Naive thymus-derived CD8-positive, alpha-beta T cell (primary cell): Measurements from ENCODE around the gene CAV1. TPM values are rescaled to one million over a fixed set of nuclear protein-coding genes. Genes with fewer than 3 reads are reported as not detected.

Experiments used
- ATAC-seq, 2 donors: fragments of 150-1000 bp; cut with Tn5 transposase in 1 of 2; sonication (Bioruptor Pico), chemical (Tn5 transposase) in 1 of 2; 1 replicate in 1 of 2; 2 replicates in 1 of 2; pipeline ENCODE4 v1.10.0; 2021; ENCODE audit warnings: mild to moderate bottlenecking in 2 of 2, moderate library complexity in 2 of 2
- POLR2A ChIA-PET: fragments of 350-600 bp; sonication (Branson Sonifier 250); formaldehyde crosslinking; loops from one replicate; lab custom pipeline; 2021; ENCODE audit warnings: antibody characterized with exemption; lab: Charles Lee
- DNase-seq, 10 donors: peaks; one replicate each; pipeline versions ENCODE4 v3.0.0 to v3.0.0-alpha.2; 2020 to 2022
- H3K27ac Mint-ChIP-seq, 10 donors: one replicate each; pipeline ENCODE4 v1.8.0; 2020 to 2022; ENCODE audit warnings: mild to moderate bottlenecking in 10 of 10, mixed read lengths in 10 of 10, moderate library complexity in 4 of 10, inconsistent platforms in 1 of 10
- H3K27me3 Mint-ChIP-seq, 5 donors: one replicate each; pipeline ENCODE4 v1.8.0; 2021 to 2022; ENCODE audit warnings: mixed read lengths in 5 of 5
- H3K36me3 Mint-ChIP-seq, 3 donors: one replicate each; pipeline ENCODE4 v1.8.0; 2020 to 2022; ENCODE audit warnings: mixed read lengths in 3 of 3, mild to moderate bottlenecking in 2 of 3, inconsistent platforms in 1 of 3
- H3K4me1 Mint-ChIP-seq, 4 donors: one replicate each; pipeline ENCODE4 v1.8.0; 2021 to 2022; ENCODE audit warnings: mixed read lengths in 4 of 4
- H3K4me3 Mint-ChIP-seq, 10 donors: one replicate each; pipeline ENCODE4 v1.8.0; 2020 to 2022; ENCODE audit warnings: mild to moderate bottlenecking in 10 of 10, mixed read lengths in 10 of 10, moderate library complexity in 6 of 10, inconsistent platforms in 1 of 10
- H3K9me3 Mint-ChIP-seq, 9 donors: one replicate each; pipeline ENCODE4 v1.8.0; 2020 to 2022; ENCODE audit warnings: mixed read lengths in 9 of 9, mild to moderate bottlenecking in 3 of 9, inconsistent platforms in 1 of 9, moderate library complexity in 1 of 9
- polyA plus RNA-seq, 3 donors: library from polyadenylated mRNA; unstranded; fragments of 300-500 nt; fragmentation: Illumina TruSeq; gene quantifications; one replicate each; pipeline ENCODE4 v1.2.3, GENCODE V29; 2021
- total RNA-seq, 8 experiments: library from RNA in 2 of 8; stranded (reverse) in 2 of 8; gene quantifications; one replicate each; pipeline ENCODE4 v1.2.3 and lab custom pipeline; 2021 to 2026

CAV1 gene
- total and polyA plus RNA-seq, 5 experiments from 2014 or later, result not detected

- no peaks in the 10 kb centered on the region for H3K36me3 Mint-ChIP-seq
- no peaks in the 10 kb centered on the region for H3K9me3 Mint-ChIP-seq
- DNase-seq (no peak), ATAC-seq (no peak)
- H3K27me3 Mint-ChIP-seq, result peaks cover 16 to 38% (median 18%) of the 10 kb centered on the region in 5 donors
- H3K27ac Mint-ChIP-seq, result no peak overlapping the region
- H3K4me1 Mint-ChIP-seq, result no peaks in the 10 kb centered on the region
- POLR2A ChIA-PET, result no interaction called here
- H3K4me3 Mint-ChIP-seq, result no peak overlapping the region
Measured at GRCh38 chr7:116553168-116553964, 28.5 kb downstream of the CAV1 start.

GRCh38 chr7:116554436-116554835 is 29.6 kb downstream of the CAV1 start:
- no peaks in the 10 kb centered on the region for H3K36me3 Mint-ChIP-seq
- no peak for ATAC-seq
- POLR2A ChIA-PET, result no interaction called here
- no peaks in the 10 kb centered on the region for H3K9me3 Mint-ChIP-seq
- H3K27ac Mint-ChIP-seq, result no peak overlapping the region
- no peak for DNase-seq
- H3K4me1 Mint-ChIP-seq, result no peaks in the 10 kb centered on the region
- no peak overlapping the region for H3K4me3 Mint-ChIP-seq
- H3K27me3 Mint-ChIP-seq, result peaks cover 21 to 41% (median 26%) of the 10 kb centered on the region in 5 donors

GRCh38 chr7:116554911-116555310 is 30.1 kb downstream of the CAV1 start:
- H3K27me3 Mint-ChIP-seq, result peaks cover 24 to 46% (median 28%) of the 10 kb centered on the region in 5 donors
- H3K4me3 Mint-ChIP-seq, result no peak overlapping the region
- POLR2A ChIA-PET, result no interaction called here
- no peak for DNase-seq
- H3K36me3 Mint-ChIP-seq, result no peaks in the 10 kb centered on the region
- no peak for ATAC-seq
- H3K27ac Mint-ChIP-seq, result no peak overlapping the region
- no peaks in the 10 kb centered on the region for H3K4me1 Mint-ChIP-seq
- no peaks in the 10 kb centered on the region for H3K9me3 Mint-ChIP-seq

- peaks cover 0 to 10% (median 0%) of the 10 kb centered on the region in 9 donors for H3K9me3 Mint-ChIP-seq
- POLR2A ChIA-PET, result no interaction called here
- no peak overlapping the region for H3K4me3 Mint-ChIP-seq
- ATAC-seq (no peak), DNase-seq (no peak)
- no peak overlapping the region for H3K27ac Mint-ChIP-seq
- peaks cover 32 to 54% (median 36%) of the 10 kb centered on the region in 5 donors for H3K27me3 Mint-ChIP-seq
- peaks cover 0 to 2% (median 0%) of the 10 kb centered on the region in 4 donors for H3K4me1 Mint-ChIP-seq
- H3K36me3 Mint-ChIP-seq, result no peaks in the 10 kb centered on the region
Measured at GRCh38 chr7:116557066-116557585, 32.3 kb downstream of the CAV1 start.

DNA sequence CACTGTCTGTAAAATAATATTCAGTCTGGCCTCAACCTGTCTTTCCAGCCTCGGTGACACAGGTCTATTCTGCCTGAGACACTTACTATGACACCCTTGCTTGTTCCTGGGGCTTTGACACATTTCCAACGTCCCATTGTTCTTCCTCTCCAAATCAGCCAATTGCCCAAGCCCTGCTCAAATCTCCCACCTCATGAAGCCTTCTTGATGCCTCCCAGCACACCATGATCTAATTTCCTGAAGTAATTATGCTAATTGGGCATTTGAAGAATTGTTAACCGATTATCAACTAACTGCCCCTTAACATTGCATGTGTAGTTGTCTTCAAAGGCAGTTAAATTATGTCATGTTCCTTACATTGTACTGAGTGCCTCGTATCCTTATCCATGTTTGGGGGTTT is 33.1 kb downstream of the CAV1 start:
- no peaks in the 10 kb centered on the region for H3K36me3 Mint-ChIP-seq
- peaks cover 0 to 5% (median 2%) of the 10 kb centered on the region in 4 donors for H3K4me1 Mint-ChIP-seq
- no peak overlapping the region for H3K4me3 Mint-ChIP-seq
- H3K27me3 Mint-ChIP-seq, result peaks cover 35 to 54% (median 39%) of the 10 kb centered on the region in 5 donors
- DNase-seq (no peak), ATAC-seq (no peak)
- POLR2A ChIA-PET, result no interaction called here
- peaks cover 0 to 18% (median 0%) of the 10 kb centered on the region in 9 donors for H3K9me3 Mint-ChIP-seq
- H3K27ac Mint-ChIP-seq, result no peak overlapping the region

GRCh38 chr7:116560021-116560970 is 35.5 kb downstream of the CAV1 start:
- H3K27me3 Mint-ChIP-seq, result peaks cover 31 to 40% (median 33%) of the 10 kb centered on the region in 5 donors
- H3K9me3 Mint-ChIP-seq, result peaks cover 0 to 18% (median 0%) of the 10 kb centered on the region in 9 donors
- H3K27ac Mint-ChIP-seq, result no peak overlapping the region
- ATAC-seq (no peak), DNase-seq (no peak)
- H3K4me1 Mint-ChIP-seq, result peaks cover 0 to 5% (median 2%) of the 10 kb centered on the region in 4 donors
- no peak overlapping the region for H3K4me3 Mint-ChIP-seq
- POLR2A ChIA-PET, result no interaction called here
- no peaks in the 10 kb centered on the region for H3K36me3 Mint-ChIP-seq

GRCh38 chr7:116561697-116562483 is 37.1 kb downstream of the CAV1 start:
- ATAC-seq (no peak), DNase-seq (no peak)
- H3K36me3 Mint-ChIP-seq, result no peaks in the 10 kb centered on the region
- no peak overlapping the region for H3K4me3 Mint-ChIP-seq
- H3K27me3 Mint-ChIP-seq, result peaks cover 31 to 37% (median 33%) of the 10 kb centered on the region in 5 donors
- H3K27ac Mint-ChIP-seq, result no peak overlapping the region
- POLR2A ChIA-PET, result no interaction called here
- H3K9me3 Mint-ChIP-seq, result peaks cover 0 to 18% (median 0%) of the 10 kb centered on the region in 9 donors
- H3K4me1 Mint-ChIP-seq, result peaks cover 0 to 5% (median 2%) of the 10 kb centered on the region in 4 donors

DNA sequence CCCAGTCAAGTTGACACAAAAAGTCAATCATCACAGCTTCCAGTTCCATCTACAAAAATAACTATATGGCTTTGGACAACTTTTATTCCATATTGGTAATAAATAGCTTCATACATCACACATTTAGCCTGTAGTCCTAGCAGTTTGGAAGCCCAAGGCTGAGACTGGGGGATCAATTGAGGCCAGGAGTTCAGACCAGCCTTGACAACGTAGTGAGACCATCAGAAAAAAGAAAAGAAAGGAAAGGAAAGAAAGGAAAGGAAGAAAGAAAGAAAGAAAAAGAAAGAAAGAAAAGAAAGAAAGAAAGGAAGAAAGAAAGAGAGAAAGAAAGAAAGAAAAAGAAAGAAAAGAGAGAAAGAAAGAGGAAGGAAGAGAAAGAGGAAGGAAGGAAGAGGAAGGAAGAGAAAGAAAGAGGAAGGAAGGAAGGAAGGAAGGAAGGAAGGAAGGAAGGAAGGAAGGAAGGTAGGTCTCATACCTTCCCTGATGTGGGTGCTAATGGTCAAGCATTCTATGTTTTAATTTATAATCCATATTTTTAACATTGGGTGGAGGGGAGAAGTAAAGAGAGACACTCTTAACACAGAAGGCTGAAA is 37.8 kb downstream of the CAV1 start:
- Mint-ChIP-seq H3K36me3 (no peaks in the 10 kb centered on the region), H3K27me3 (peaks cover 26 to 36% (median 32%) of the 10 kb centered on the region in 5 donors), H3K4me3 (no peak overlapping the region), H3K27ac (no peak overlapping the region), H3K9me3 (peaks cover 0 to 18% (median 0%) of the 10 kb centered on the region in 9 donors), H3K4me1 (peaks cover 0 to 5% (median 2%) of the 10 kb centered on the region in 4 donors)
- no peak for ATAC-seq
- DNase-seq, result no peak
- POLR2A ChIA-PET, result no interaction called here

DNA sequence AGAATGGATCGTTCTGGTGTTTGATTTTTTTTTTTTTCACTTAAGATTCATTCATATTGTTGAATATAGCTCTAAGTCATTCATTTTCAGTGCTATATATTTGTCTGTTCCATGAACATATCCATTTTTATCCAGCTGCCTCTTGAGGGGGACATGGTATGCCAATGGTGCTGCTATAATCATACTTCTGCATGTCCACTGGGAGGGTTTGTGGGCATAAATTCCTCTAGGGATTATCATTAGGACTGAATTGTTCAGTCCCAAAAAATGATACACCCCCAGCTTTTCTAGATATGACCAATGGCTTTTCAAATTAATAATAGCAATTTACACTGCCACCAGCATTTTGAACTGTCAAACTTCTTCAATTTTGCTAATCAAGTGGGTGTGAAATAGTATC is 41.1 kb downstream of the CAV1 start:
- Mint-ChIP-seq H3K27me3 (peaks cover 14 to 31% (median 23%) of the 10 kb centered on the region in 5 donors), H3K9me3 (peaks cover 0 to 18% (median 0%) of the 10 kb centered on the region in 9 donors), H3K4me1 (peaks cover 0 to 5% (median 2%) of the 10 kb centered on the region in 4 donors), H3K4me3 (no peak overlapping the region), H3K36me3 (no peaks in the 10 kb centered on the region), H3K27ac (no peak overlapping the region)
- POLR2A ChIA-PET, result no interaction called here
- DNase-seq (no peak), ATAC-seq (no peak)

GRCh38 chr7:116566666-116567065 is 41.8 kb downstream of the CAV1 start:
- Mint-ChIP-seq H3K4me3 (no peak overlapping the region), H3K27me3 (peaks cover 11 to 28% (median 20%) of the 10 kb centered on the region in 5 donors), H3K27ac (no peak overlapping the region), H3K9me3 (peaks cover 0 to 13% (median 0%) of the 10 kb centered on the region in 9 donors), H3K4me1 (peaks cover 0 to 5% (median 2%) of the 10 kb centered on the region in 4 donors), H3K36me3 (no peaks in the 10 kb centered on the region)
- ATAC-seq (no peak), DNase-seq (no peak)
- POLR2A ChIA-PET, result no interaction called here

GRCh38 chr7:116569737-116570136 is 44.9 kb downstream of the CAV1 start:
- Mint-ChIP-seq H3K4me1 (peaks cover 0 to 10% (median 0%) of the 10 kb centered on the region in 4 donors), H3K9me3 (no peaks in the 10 kb centered on the region), H3K36me3 (no peaks in the 10 kb centered on the region), H3K27me3 (peaks cover 4 to 20% (median 14%) of the 10 kb centered on the region in 5 donors), H3K4me3 (no peak overlapping the region), H3K27ac (no peak overlapping the region)
- ATAC-seq, result no peak
- no peak for DNase-seq
- POLR2A ChIA-PET, result no interaction called here

DNA sequence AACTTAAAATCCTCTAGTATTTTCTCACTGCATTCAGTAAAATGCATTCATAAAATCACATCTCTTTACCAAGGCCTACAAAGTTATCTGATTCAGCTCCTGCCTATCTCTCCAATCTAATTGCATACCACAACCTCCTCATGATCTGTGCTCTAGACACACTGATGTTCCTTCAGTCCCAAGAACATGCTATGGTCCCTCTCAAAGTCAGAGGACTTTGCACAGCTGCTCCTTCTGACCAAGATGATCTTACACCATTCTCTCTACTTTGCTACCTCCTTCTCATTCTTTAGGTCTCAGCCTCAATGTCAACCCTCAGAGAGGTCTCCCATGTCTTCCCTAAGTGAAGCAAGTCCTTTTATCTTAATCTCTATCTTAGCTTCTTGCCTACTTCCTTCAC is 45.5 kb downstream of the CAV1 start:
- POLR2A ChIA-PET, result no interaction called here
- peaks cover 5 to 20% (median 10%) of the 10 kb centered on the region in 5 donors for H3K27me3 Mint-ChIP-seq
- H3K36me3 Mint-ChIP-seq, result no peaks in the 10 kb centered on the region
- no peak overlapping the region for H3K27ac Mint-ChIP-seq
- peaks cover 0 to 10% (median 0%) of the 10 kb centered on the region in 4 donors for H3K4me1 Mint-ChIP-seq
- ATAC-seq (no peak), DNase-seq (no peak)
- no peaks in the 10 kb centered on the region for H3K9me3 Mint-ChIP-seq
- no peak overlapping the region for H3K4me3 Mint-ChIP-seq
